HepG2 (cell line): ENCODE results near the gene SPNS2. TPM values are rescaled to one million over a fixed set of nuclear protein-coding genes. Genes with fewer than 3 reads are reported as not detected.

Source experiments
- FOXA1 ChIP-seq, 2 experiments: fragments of 450-650 bp in 1 of 2; sonication (generic) in 1 of 2; formaldehyde crosslinking in 1 of 2; IDR thresholded peaks; 2 replicates each; pipeline versions ENCODE4 v1.4.0 to v1.6.1; 2016 to 2020; ENCODE audit warnings: missing genetic modification reagents in 1 of 2
- MAZ ChIP-seq, 2 experiments: sonication (generic) in 1 of 2; formaldehyde crosslinking in 1 of 2; IDR thresholded peaks; 2 replicates each; pipeline versions ENCODE4 v1.5.0 to v1.6.1; 2012 to 2020; ENCODE audit warnings: low read depth in 2 of 2, mild to moderate bottlenecking in 2 of 2, borderline replicate concordance in 1 of 2, improper control_type of control experiment in 1 of 2, low read length in 1 of 2, missing genetic modification reagents in 1 of 2, moderate library complexity in 1 of 2
- PAWR ChIP-seq: sonication (generic); formaldehyde crosslinking; IDR thresholded peaks from 2 replicates; pipeline ENCODE4 v1.4.0; 2020; ENCODE audit warnings: missing genetic modification reagents, mild to moderate bottlenecking, borderline replicate concordance
- RBM39 ChIP-seq: fragments of 200-400 bp; formaldehyde crosslinking; IDR thresholded peaks from one replicate; pipeline ENCODE4 v1.6.1; 2018; ENCODE audit warnings: antibody characterized with exemption, mild to moderate bottlenecking, low read depth, low read length; ENCODE audit not compliant: poor library complexity, severe bottlenecking
- RFX1 ChIP-seq: fragments of 450-650 bp; IDR thresholded peaks from 2 replicates; pipeline ENCODE4 v1.6.1; 2017
- SMAD9 ChIP-seq: sonication (generic); formaldehyde crosslinking; IDR thresholded peaks from 2 replicates; pipeline ENCODE4 v1.5.1; 2020; ENCODE audit warnings: mild to moderate bottlenecking, missing genetic modification reagents
- SSRP1 ChIP-seq: IDR thresholded peaks from 2 replicates; pipeline ENCODE4 v1.6.1; 2016; ENCODE audit warnings: control low read depth
- SUZ12 ChIP-seq: fragments of 150-350 bp; IDR thresholded peaks from 2 replicates; pipeline ENCODE4 v1.6.1; 2014; ENCODE audit warnings: low read depth, low read length
- ZNF414 ChIP-seq: sonication (generic); formaldehyde crosslinking; IDR thresholded peaks from 2 replicates; pipeline ENCODE4 v1.5.0; 2020; ENCODE audit warnings: missing genetic modification reagents
- ZNF670 ChIP-seq: sonication (generic); formaldehyde crosslinking; IDR thresholded peaks from 2 replicates; pipeline ENCODE4 v1.8.0; 2022; ENCODE audit warnings: mild to moderate bottlenecking, missing genetic modification reagents, borderline replicate concordance
- ZNF83 ChIP-seq: sonication (generic); formaldehyde crosslinking; IDR thresholded peaks from 2 replicates; pipeline ENCODE4 v1.4.0; 2020; ENCODE audit warnings: missing genetic modification reagents, mild to moderate bottlenecking, borderline replicate concordance
- polyA plus RNA-seq, 8 experiments: library from polyadenylated mRNA; depleted of rRNA in 3 of 8; stranded (reverse) in 7 of 8; unstranded in 1 of 8; fragments of >200 nt; fragmentation: Illumina TruSeq in 4 of 8; extraction: Trizol in 4 of 8; gene quantifications; 2 replicates each; pipeline versions ENCODE4 v1.2.1 to v1.2.3, GENCODE V29; 2011 to 2016; ENCODE audit warnings: low read depth in 4 of 8, missing spikeins in 1 of 8, mixed read lengths in 1 of 8; ENCODE audit not compliant: insufficient read depth in 1 of 8
- total RNA-seq, 5 experiments: library from RNA; depleted of rRNA; stranded (reverse); fragments of >200 nt; fragmentation: Illumina TruSeq; extraction: Trizol; gene quantifications; 2 replicates each; pipeline ENCODE4 v1.2.3, GENCODE V29; 2016; ENCODE audit warnings: low read depth in 1 of 5
- TF ChIP-seq, protein P1 (sequence below): sonication (generic); formaldehyde crosslinking; IDR thresholded peaks from 2 replicates; pipeline ENCODE4 v1.4.0; 2020; ENCODE audit warnings: missing genetic modification reagents, borderline replicate concordance
- TF ChIP-seq, protein P2 (sequence below): sonication (generic); formaldehyde crosslinking; IDR thresholded peaks from 2 replicates; pipeline ENCODE4 v1.4.0; 2020; ENCODE audit warnings: missing genetic modification reagents
- TF ChIP-seq, protein P3 (sequence below): sonication (generic); formaldehyde crosslinking; IDR thresholded peaks from 2 replicates; pipeline ENCODE4 v1.4.0; 2020; ENCODE audit warnings: low read depth, missing genetic modification reagents

Gene SPNS2
- total and polyA plus RNA-seq, 2 of the 13 experiments (the other 11 are each of a cell fraction or from before 2014, with no cell fraction given): 0.01 TPM; not detected in 1

- TF ChIP-seq, protein P1, sequence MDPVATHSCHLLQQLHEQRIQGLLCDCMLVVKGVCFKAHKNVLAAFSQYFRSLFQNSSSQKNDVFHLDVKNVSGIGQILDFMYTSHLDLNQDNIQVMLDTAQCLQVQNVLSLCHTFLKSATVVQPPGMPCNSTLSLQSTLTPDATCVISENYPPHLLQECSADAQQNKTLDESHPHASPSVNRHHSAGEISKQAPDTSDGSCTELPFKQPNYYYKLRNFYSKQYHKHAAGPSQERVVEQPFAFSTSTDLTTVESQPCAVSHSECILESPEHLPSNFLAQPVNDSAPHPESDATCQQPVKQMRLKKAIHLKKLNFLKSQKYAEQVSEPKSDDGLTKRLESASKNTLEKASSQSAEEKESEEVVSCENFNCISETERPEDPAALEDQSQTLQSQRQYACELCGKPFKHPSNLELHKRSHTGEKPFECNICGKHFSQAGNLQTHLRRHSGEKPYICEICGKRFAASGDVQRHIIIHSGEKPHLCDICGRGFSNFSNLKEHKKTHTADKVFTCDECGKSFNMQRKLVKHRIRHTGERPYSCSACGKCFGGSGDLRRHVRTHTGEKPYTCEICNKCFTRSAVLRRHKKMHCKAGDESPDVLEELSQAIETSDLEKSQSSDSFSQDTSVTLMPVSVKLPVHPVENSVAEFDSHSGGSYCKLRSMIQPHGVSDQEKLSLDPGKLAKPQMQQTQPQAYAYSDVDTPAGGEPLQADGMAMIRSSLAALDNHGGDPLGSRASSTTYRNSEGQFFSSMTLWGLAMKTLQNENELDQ (CRISPR knock-in tag): peak; percentile 19; the same call in 1 of the 2 replicates
- TF ChIP-seq ZNF414 (CRISPR knock-in tag) (peak; percentile 89), PAWR (CRISPR knock-in tag) (no peak; the same call in 1 of the 2 replicates), ZNF670 (CRISPR knock-in tag) (0 out of 2 replicates have a peak, but pooled peaks have one; percentile 61), MAZ (IDR thresholded peaks at IDR 0.05; ENCODE audit: borderline replicate concordance, low read depth, low read length) (peak; percentile 82), MAZ (CRISPR knock-in tag; IDR thresholded peaks at IDR 0.05; ENCODE audit: low read depth) (peak; percentile 83), FOXA1 (IDR thresholded peaks at IDR 0.05) (no peak), FOXA1 (CRISPR knock-in tag; IDR thresholded peaks at IDR 0.05) (no peak), SUZ12 (no peak), SSRP1 (CRISPR knock-in tag) (no peak), RBM39 (peak; percentile 81), SMAD9 (no peak), RFX1 (no peak), ZNF83 (CRISPR knock-in tag) (peak; percentile 38; the same call in 1 of the 2 replicates)
- TF ChIP-seq, protein P2, sequence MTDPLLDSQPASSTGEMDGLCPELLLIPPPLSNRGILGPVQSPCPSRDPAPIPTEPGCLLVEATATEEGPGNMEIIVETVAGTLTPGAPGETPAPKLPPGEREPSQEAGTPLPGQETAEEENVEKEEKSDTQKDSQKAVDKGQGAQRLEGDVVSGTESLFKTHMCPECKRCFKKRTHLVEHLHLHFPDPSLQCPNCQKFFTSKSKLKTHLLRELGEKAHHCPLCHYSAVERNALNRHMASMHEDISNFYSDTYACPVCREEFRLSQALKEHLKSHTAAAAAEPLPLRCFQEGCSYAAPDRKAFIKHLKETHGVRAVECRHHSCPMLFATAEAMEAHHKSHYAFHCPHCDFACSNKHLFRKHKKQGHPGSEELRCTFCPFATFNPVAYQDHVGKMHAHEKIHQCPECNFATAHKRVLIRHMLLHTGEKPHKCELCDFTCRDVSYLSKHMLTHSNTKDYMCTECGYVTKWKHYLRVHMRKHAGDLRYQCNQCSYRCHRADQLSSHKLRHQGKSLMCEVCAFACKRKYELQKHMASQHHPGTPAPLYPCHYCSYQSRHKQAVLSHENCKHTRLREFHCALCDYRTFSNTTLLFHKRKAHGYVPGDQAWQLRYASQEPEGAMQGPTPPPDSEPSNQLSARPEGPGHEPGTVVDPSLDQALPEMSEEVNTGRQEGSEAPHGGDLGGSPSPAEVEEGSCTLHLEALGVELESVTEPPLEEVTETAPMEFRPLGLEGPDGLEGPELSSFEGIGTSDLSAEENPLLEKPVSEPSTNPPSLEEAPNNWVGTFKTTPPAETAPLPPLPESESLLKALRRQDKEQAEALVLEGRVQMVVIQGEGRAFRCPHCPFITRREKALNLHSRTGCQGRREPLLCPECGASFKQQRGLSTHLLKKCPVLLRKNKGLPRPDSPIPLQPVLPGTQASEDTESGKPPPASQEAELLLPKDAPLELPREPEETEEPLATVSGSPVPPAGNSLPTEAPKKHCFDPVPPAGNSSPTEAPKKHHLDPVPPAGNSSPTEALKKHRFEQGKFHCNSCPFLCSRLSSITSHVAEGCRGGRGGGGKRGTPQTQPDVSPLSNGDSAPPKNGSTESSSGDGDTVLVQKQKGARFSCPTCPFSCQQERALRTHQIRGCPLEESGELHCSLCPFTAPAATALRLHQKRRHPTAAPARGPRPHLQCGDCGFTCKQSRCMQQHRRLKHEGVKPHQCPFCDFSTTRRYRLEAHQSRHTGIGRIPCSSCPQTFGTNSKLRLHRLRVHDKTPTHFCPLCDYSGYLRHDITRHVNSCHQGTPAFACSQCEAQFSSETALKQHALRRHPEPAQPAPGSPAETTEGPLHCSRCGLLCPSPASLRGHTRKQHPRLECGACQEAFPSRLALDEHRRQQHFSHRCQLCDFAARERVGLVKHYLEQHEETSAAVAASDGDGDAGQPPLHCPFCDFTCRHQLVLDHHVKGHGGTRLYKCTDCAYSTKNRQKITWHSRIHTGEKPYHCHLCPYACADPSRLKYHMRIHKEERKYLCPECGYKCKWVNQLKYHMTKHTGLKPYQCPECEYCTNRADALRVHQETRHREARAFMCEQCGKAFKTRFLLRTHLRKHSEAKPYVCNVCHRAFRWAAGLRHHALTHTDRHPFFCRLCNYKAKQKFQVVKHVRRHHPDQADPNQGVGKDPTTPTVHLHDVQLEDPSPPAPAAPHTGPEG (CRISPR knock-in tag): peak; percentile 85
- TF ChIP-seq, protein P3, sequence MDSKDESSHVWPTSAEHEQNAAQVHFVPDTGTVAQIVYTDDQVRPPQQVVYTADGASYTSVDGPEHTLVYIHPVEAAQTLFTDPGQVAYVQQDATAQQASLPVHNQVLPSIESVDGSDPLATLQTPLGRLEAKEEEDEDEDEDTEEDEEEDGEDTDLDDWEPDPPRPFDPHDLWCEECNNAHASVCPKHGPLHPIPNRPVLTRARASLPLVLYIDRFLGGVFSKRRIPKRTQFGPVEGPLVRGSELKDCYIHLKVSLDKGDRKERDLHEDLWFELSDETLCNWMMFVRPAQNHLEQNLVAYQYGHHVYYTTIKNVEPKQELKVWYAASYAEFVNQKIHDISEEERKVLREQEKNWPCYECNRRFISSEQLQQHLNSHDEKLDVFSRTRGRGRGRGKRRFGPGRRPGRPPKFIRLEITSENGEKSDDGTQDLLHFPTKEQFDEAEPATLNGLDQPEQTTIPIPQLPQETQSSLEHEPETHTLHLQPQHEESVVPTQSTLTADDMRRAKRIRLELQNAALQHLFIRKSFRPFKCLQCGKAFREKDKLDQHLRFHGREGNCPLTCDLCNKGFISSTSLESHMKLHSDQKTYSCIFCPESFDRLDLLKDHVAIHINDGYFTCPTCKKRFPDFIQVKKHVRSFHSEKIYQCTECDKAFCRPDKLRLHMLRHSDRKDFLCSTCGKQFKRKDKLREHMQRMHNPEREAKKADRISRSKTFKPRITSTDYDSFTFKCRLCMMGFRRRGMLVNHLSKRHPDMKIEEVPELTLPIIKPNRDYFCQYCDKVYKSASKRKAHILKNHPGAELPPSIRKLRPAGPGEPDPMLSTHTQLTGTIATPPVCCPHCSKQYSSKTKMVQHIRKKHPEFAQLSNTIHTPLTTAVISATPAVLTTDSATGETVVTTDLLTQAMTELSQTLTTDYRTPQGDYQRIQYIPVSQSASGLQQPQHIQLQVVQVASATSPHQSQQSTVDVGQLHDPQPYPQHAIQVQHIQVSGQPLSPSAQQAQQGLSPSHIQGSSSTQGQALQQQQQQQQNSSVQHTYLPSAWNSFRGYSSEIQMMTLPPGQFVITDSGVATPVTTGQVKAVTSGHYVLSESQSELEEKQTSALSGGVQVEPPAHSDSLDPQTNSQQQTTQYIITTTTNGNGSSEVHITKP (CRISPR knock-in tag): no peak
Measured at GRCh38 chr17:4554997-4555799, 56.5 kb downstream of the SPNS2 start, which contains the start of gene MYBBP1A (continued).
